PC-9 (cell line): ENCODE measurements around the gene ARHGAP42. TPM values are rescaled to one million over a fixed set of nuclear protein-coding genes. Genes with fewer than 3 reads are reported as not detected.

Experiments
- BruUV-seq: library from RNA; stranded (reverse); fragments of 400-500 nt; replicated peaks from 2 replicates; lab custom pipeline; 2021; lab: Mats Ljungman, UMichigan
- CTCF ChIA-PET: fragments of 300-600 bp; sonication (Branson Sonifier 250); formaldehyde crosslinking; loops from one replicate; lab custom pipeline; 2022; ENCODE audit warnings: antibody characterized with exemption; lab: Charles Lee
- POLR2A ChIA-PET: fragments of 300-600 bp; sonication (Branson Sonifier 250); formaldehyde crosslinking; loops from one replicate; lab custom pipeline; 2022; ENCODE audit warnings: antibody characterized with exemption; ENCODE audit not compliant: unreplicated experiment; lab: Charles Lee
- DNase-seq, 2 experiments: peaks; one replicate each; pipeline versions ENCODE4 v3.0.0 to v3.0.0-alpha.2; 2015 to 2022; ENCODE audit warnings: mixed read lengths in 1 of 2
- H2AFZ ChIP-seq: fragments of 200-600 bp; sonication (generic); 2 replicates; pipeline ENCODE4 v1.8.1; 2017; ENCODE audit warnings: antibody characterized with exemption
- H3F3A ChIP-seq: fragments of 200-600 bp; sonication (generic); 2 replicates; pipeline ENCODE4 v1.8.1; 2017; ENCODE audit warnings: antibody characterized with exemption, mild to moderate bottlenecking, low read depth; ENCODE audit not compliant: insufficient read depth
- H3K27ac ChIP-seq: fragments of 200-600 bp; sonication (generic); 2 replicates; pipeline ENCODE4 v1.6.1; 2016; ENCODE audit warnings: mixed run types
- H3K27me3 ChIP-seq: fragments of 200-600 bp; sonication (generic); 2 replicates; pipeline ENCODE4 v1.6.1; 2016; ENCODE audit warnings: low read depth, mixed run types; ENCODE audit not compliant: insufficient read depth
- H3K36me3 ChIP-seq: fragments of 200-600 bp; sonication (generic); 2 replicates; pipeline ENCODE4 v1.6.1; 2016; ENCODE audit warnings: low read depth, mixed run types
- H3K4me1 ChIP-seq: fragments of 200-600 bp; sonication (generic); replicated peaks from 2 replicates; pipeline ENCODE4 v1.6.1; 2016; ENCODE audit warnings: mixed run types; ENCODE audit not compliant: insufficient read depth
- H3K4me2 ChIP-seq: fragments of 200-600 bp; sonication (generic); 2 replicates; pipeline ENCODE4 v1.6.1; 2017; ENCODE audit warnings: mixed run types
- H3K4me3 ChIP-seq: fragments of 200-600 bp; sonication (generic); 2 replicates; pipeline ENCODE4 v1.6.1; 2016; ENCODE audit warnings: mixed run types
- H3K79me2 ChIP-seq: fragments of 200-600 bp; sonication (generic); 2 replicates; pipeline ENCODE4 v1.6.1; 2017; ENCODE audit warnings: low read depth, mixed run types
- H3K9me2 ChIP-seq: fragments of 200-600 bp; sonication (generic); 2 replicates; pipeline ENCODE4 v1.8.1; 2017; ENCODE audit warnings: mild to moderate bottlenecking; ENCODE audit not compliant: insufficient read depth
- H3K9me3 ChIP-seq: fragments of 200-600 bp; sonication (generic); 2 replicates; pipeline ENCODE4 v1.8.1; 2016; ENCODE audit warnings: low read depth; ENCODE audit not compliant: insufficient read depth
- H4K20me1 ChIP-seq: fragments of 200-600 bp; sonication (generic); 2 replicates; pipeline ENCODE4 v1.8.1; 2017; ENCODE audit not compliant: insufficient read depth
- CTCF ChIP-seq: fragments of 200-600 bp; sonication (generic); conservative IDR thresholded peaks from 2 replicates; pipeline ENCODE4 v1.6.1; 2017; ENCODE audit warnings: mixed run types, antibody characterized with exemption, mild to moderate bottlenecking, moderate library complexity
- EZH2 ChIP-seq: fragments of 200-600 bp; sonication (generic); IDR thresholded peaks from 2 replicates; pipeline ENCODE4 v1.8.0; 2017; ENCODE audit warnings: antibody characterized with exemption, low read depth
- intact Hi-C: fragments of 100-400 bp; cut with micrococcal nuclease; formaldehyde crosslinking; loops from one replicate; pipeline ENCODE4 v1.10.0; 2022; ENCODE audit not compliant: unreplicated experiment
- total RNA-seq: library from RNA; stranded (reverse); gene quantifications from 2 replicates; pipeline ENCODE4 v1.2.3, GENCODE V29; 2021

Gene ARHGAP42
- total RNA-seq, 1 experiment from 2014 or later = 12.8 TPM

- Histone ChIP-seq H3K27ac (no peak overlapping the region), H3K4me2 (no peak overlapping the region), H3K4me1 (peaks cover 10% of the 10 kb centered on the region), H4K20me1 (no peaks in the 10 kb centered on the region), H3K27me3 (no peaks in the 10 kb centered on the region), H3K36me3 (no peaks in the 10 kb centered on the region), H2AFZ (no peak overlapping the region), H3F3A (no peaks in the 10 kb centered on the region), H3K79me2 (no peaks in the 10 kb centered on the region), H3K9me2 (no peaks in the 10 kb centered on the region), H3K4me3 (no peak overlapping the region), H3K9me3 (no peaks in the 10 kb centered on the region)
- POLR2A ChIA-PET = no interaction called here
- DNase-seq = no peak
- CTCF ChIA-PET = interaction anchor here (0.6 to 0.7 kb wide), 2 partner anchors 147 to 1380 kb away, joined by 7 to 11 read pairs; no protein-coding TSS in a partner anchor
- intact Hi-C loops = no loop called here
- BruUV-seq = no TSS peak
- no peak for TF ChIP-seq CTCF
- no peak for TF ChIP-seq EZH2
Observed at GRCh38 chr11:100821198-100821597, 134.1 kb downstream of the ARHGAP42 start.

- no TSS peak for BruUV-seq
- no peaks in the 10 kb centered on the region for H3K9me3 ChIP-seq
- ChIA-PET POLR2A (no interaction called here), CTCF (no interaction called here)
- no peak overlapping the region for H3K4me2 ChIP-seq
- no peak for TF ChIP-seq CTCF
- no peak for TF ChIP-seq EZH2
- H4K20me1 ChIP-seq = no peaks in the 10 kb centered on the region
- no peak overlapping the region for H2AFZ ChIP-seq
- peaks cover 25% of the 10 kb centered on the region for H3K4me1 ChIP-seq
- no peaks in the 10 kb centered on the region for H3K9me2 ChIP-seq
- H3K36me3 ChIP-seq = no peaks in the 10 kb centered on the region
- no peak overlapping the region for H3K4me3 ChIP-seq
- H3K79me2 ChIP-seq = no peaks in the 10 kb centered on the region
- H3K27me3 ChIP-seq = no peaks in the 10 kb centered on the region
- H3F3A ChIP-seq = peaks cover 14% of the 10 kb centered on the region; the same call in 1 of the 2 replicates
- intact Hi-C loops = no loop called here
- H3K27ac ChIP-seq = no peak overlapping the region
- no peak for DNase-seq
Observed at GRCh38 chr11:100823360-100823759, 136.3 kb downstream of the ARHGAP42 start.

- no peaks in the 10 kb centered on the region for H3K9me2 ChIP-seq
- POLR2A ChIA-PET = no interaction called here
- H3F3A ChIP-seq = peaks cover 17% of the 10 kb centered on the region; the same call in 1 of the 2 replicates
- H3K27ac ChIP-seq = no peak overlapping the region
- H3K36me3 ChIP-seq = no peaks in the 10 kb centered on the region
- H3K4me2 ChIP-seq = no peak overlapping the region
- no peaks in the 10 kb centered on the region for H3K79me2 ChIP-seq
- CTCF ChIA-PET = no interaction called here
- H3K4me3 ChIP-seq = no peak overlapping the region
- no peaks in the 10 kb centered on the region for H3K27me3 ChIP-seq
- DNase-seq = no peak
- TF ChIP-seq EZH2 = no peak
- no peak for TF ChIP-seq CTCF
- intact Hi-C loops = no loop called here
- H2AFZ ChIP-seq = no peak overlapping the region
- BruUV-seq = no TSS peak
- H3K4me1 ChIP-seq = peaks cover 28% of the 10 kb centered on the region
- H4K20me1 ChIP-seq = no peaks in the 10 kb centered on the region
- no peaks in the 10 kb centered on the region for H3K9me3 ChIP-seq
Observed at GRCh38 chr11:100824041-100824809, 137.1 kb downstream of the ARHGAP42 start.
